Measurements from ENCODE around the gene MSH4. TPM values are rescaled to one million over a fixed set of nuclear protein-coding genes. Genes with fewer than 3 reads are reported as not detected.
A peak's percentile ranks its signal among the peaks of the same experiment; 100 is the strongest.
"Not testable (repeated sequence)": the region's sequence is repeated elsewhere in the genome, so short reads cannot be mapped to it uniquely, and the experiment has no call there.

MSH4 gene
- total and polyA plus RNA-seq, 4 donors, result 0.44 to 0.79 (median 0.57) TPM

DNA sequence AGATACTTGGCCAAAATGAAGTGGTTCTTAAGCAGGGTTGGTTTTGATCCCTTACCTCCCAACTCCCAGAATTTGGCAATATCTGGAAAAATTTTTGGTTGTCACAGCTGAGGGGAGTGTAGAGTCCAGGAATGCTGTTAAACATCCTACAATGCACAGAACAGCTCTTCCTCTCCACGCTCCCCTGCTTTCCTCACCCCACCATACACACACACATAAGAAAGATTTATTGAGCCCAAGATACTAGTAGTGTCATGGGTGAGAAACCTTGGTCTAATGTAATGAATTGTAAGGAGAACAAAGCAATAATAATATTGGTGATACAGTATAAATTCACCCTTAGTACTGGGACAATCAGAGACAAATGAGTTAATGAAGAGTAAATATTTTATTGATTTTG is 87.8 kb downstream of the MSH4 start:
- DNase-seq (ENCODE audit: low read depth in 4 of 6, low spot score in 6 of 6), result no peak
- H3K4me1 ChIP-seq (ENCODE audit: control insufficient read depth, insufficient read depth, low read length), result no peaks in the 10 kb centered on the region
- no peak overlapping the region for H3K27ac ChIP-seq (ENCODE audit: low read depth, low read length)
- no peaks in the 10 kb centered on the region for H3K36me3 ChIP-seq (ENCODE audit: control insufficient read depth, insufficient read depth, low read length)
- WGBS (ENCODE audit: insufficient coverage), result no CpG with 5 or more reads among the region's 1 CpG
- no peak overlapping the region for H3K4me3 ChIP-seq (ENCODE audit: low read depth, low read length)
- no peaks in the 10 kb centered on the region for H3K27me3 ChIP-seq (ENCODE audit: control insufficient read depth, insufficient read depth, low read length)
- H3K9me3 ChIP-seq (ENCODE audit: control insufficient read depth, insufficient read depth, low read length), result no peaks in the 10 kb centered on the region

- no peaks in the 10 kb centered on the region for H3K36me3 ChIP-seq (ENCODE audit: control insufficient read depth, insufficient read depth, low read length)
- WGBS (ENCODE audit: insufficient coverage), result no CpG with 5 or more reads among the region's 1 CpG
- H3K4me1 ChIP-seq (ENCODE audit: control insufficient read depth, insufficient read depth, low read length), result no peaks in the 10 kb centered on the region
- no peak for DNase-seq (ENCODE audit: low read depth in 4 of 6, low spot score in 6 of 6)
- H3K27me3 ChIP-seq (ENCODE audit: control insufficient read depth, insufficient read depth, low read length), result no peaks in the 10 kb centered on the region
- H3K9me3 ChIP-seq (ENCODE audit: control insufficient read depth, insufficient read depth, low read length), result no peaks in the 10 kb centered on the region
- H3K4me3 ChIP-seq (ENCODE audit: low read depth, low read length), result no peak overlapping the region
- H3K27ac ChIP-seq (ENCODE audit: low read depth, low read length), result no peak overlapping the region
Measured at GRCh38 chr1:75901371-75901770, 104.7 kb downstream of the MSH4 start.

- Histone ChIP-seq H3K27ac (ENCODE audit: low read depth, low read length) (no peak overlapping the region), H3K4me3 (ENCODE audit: low read depth, low read length) (no peak overlapping the region), H3K36me3 (ENCODE audit: control insufficient read depth, insufficient read depth, low read length) (no peaks in the 10 kb centered on the region), H3K9me3 (ENCODE audit: control insufficient read depth, insufficient read depth, low read length) (no peaks in the 10 kb centered on the region), H3K27me3 (ENCODE audit: control insufficient read depth, insufficient read depth, low read length) (no peaks in the 10 kb centered on the region), H3K4me1 (ENCODE audit: control insufficient read depth, insufficient read depth, low read length) (no peaks in the 10 kb centered on the region)
- peak; percentile 29 to 90 (median 42) for DNase-seq (ENCODE audit: low read depth in 4 of 6, low spot score in 6 of 6)
- WGBS (ENCODE audit: insufficient coverage), result no CpG with 5 or more reads among the region's 2 CpGs
Measured at GRCh38 chr1:75908717-75909152, 112.1 kb downstream of the MSH4 start.

- Histone ChIP-seq H3K4me1 (ENCODE audit: control insufficient read depth, insufficient read depth, low read length) (no peaks in the 10 kb centered on the region), H3K4me3 (ENCODE audit: low read depth, low read length) (no peak overlapping the region), H3K36me3 (ENCODE audit: control insufficient read depth, insufficient read depth, low read length) (no peaks in the 10 kb centered on the region), H3K27me3 (ENCODE audit: control insufficient read depth, insufficient read depth, low read length) (no peaks in the 10 kb centered on the region), H3K27ac (ENCODE audit: low read depth, low read length) (no peak overlapping the region), H3K9me3 (ENCODE audit: control insufficient read depth, insufficient read depth, low read length) (no peaks in the 10 kb centered on the region)
- DNase-seq (ENCODE audit: low read depth in 4 of 6, low spot score in 6 of 6), result no peak
- 79% methylated on average over 1 of the region's 2 CpGs for WGBS (ENCODE audit: insufficient coverage)
Measured at GRCh38 chr1:75916834-75917233, 120.2 kb downstream of the MSH4 start.

- H3K36me3 ChIP-seq (ENCODE audit: control insufficient read depth, insufficient read depth, low read length), result no peaks in the 10 kb centered on the region
- H3K4me3 ChIP-seq (ENCODE audit: low read depth, low read length), result no peak overlapping the region
- H3K27me3 ChIP-seq (ENCODE audit: control insufficient read depth, insufficient read depth, low read length), result no peaks in the 10 kb centered on the region
- WGBS (ENCODE audit: insufficient coverage), result no CpG with 5 or more reads among the region's 1 CpG
- no peaks in the 10 kb centered on the region for H3K9me3 ChIP-seq (ENCODE audit: control insufficient read depth, insufficient read depth, low read length)
- H3K4me1 ChIP-seq (ENCODE audit: control insufficient read depth, insufficient read depth, low read length), result no peaks in the 10 kb centered on the region
- H3K27ac ChIP-seq (ENCODE audit: low read depth, low read length), result no peak overlapping the region
- DNase-seq (ENCODE audit: low read depth in 4 of 6, low spot score in 6 of 6), result no peak
Measured at GRCh38 chr1:75922698-75923097, 126.0 kb downstream of the MSH4 start.

DNA sequence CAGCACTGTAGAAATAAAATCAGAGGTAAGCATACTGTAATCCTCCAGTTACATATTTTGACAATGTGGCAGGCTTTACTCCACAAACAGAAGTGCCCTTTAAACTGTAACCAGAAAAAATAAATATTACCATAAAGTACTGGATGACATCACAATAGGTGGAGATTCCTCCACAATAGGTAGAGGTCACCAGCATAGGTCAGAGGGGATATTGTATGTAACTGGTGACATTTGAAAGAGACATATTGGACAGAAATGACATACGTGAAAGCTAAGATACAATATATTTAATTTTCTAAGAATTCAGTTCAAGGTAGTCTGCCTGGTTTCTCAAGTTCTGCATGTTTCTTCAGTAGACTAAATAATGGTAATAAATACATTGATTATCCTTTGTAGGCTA is 135.6 kb downstream of the MSH4 start, which contains the start of gene ASB17:
TSS of gene ASB17 (minus strand) at position 101 of the 400 bp plus-strand sequence. CDS start 113 bp downstream, outside the sequence.
- no peak within 1 kb of the TSS for H3K4me3 ChIP-seq (ENCODE audit: low read depth, low read length)
- no peaks in the 10 kb centered on the region for H3K9me3 ChIP-seq (ENCODE audit: control insufficient read depth, insufficient read depth, low read length)
- H3K27me3 ChIP-seq (ENCODE audit: control insufficient read depth, insufficient read depth, low read length), result no peaks in the 10 kb centered on the region
- no peak within 1 kb of the TSS for H3K27ac ChIP-seq (ENCODE audit: low read depth, low read length)
- WGBS (ENCODE audit: insufficient coverage), result no CpG with 5 or more reads among the region's 1 CpG
- no peak for DNase-seq (ENCODE audit: low read depth in 4 of 6, low spot score in 6 of 6)
- H3K4me1 ChIP-seq (ENCODE audit: control insufficient read depth, insufficient read depth, low read length), result no peaks in the 10 kb centered on the region
- no peaks in the 10 kb centered on the region for H3K36me3 ChIP-seq (ENCODE audit: control insufficient read depth, insufficient read depth, low read length)

DNA sequence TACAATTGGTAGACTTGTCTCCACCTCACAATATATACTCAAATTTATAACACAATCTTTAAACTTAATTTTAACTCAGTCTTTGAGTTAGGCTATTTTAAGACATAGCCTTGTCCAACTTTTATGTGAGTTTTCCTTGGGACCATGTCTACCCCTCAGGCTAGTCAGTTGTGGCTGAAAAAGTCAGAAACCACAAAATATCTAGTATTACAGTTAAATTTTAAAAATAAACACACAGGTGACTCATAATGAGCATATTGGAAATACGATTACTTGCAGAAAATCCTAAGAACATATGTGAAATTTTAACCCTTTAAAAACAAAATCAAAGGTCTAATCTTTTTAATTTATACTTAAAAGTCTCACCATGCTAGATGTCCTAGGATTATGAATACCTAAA is 140.4 kb downstream of the MSH4 start:
- Histone ChIP-seq H3K27ac (ENCODE audit: low read depth, low read length) (no peak overlapping the region), H3K27me3 (ENCODE audit: control insufficient read depth, insufficient read depth, low read length) (no peaks in the 10 kb centered on the region), H3K9me3 (ENCODE audit: control insufficient read depth, insufficient read depth, low read length) (no peaks in the 10 kb centered on the region), H3K36me3 (ENCODE audit: control insufficient read depth, insufficient read depth, low read length) (no peaks in the 10 kb centered on the region), H3K4me3 (ENCODE audit: low read depth, low read length) (no peak overlapping the region), H3K4me1 (ENCODE audit: control insufficient read depth, insufficient read depth, low read length) (no peaks in the 10 kb centered on the region)
- no CpG with 5 or more reads among the region's 1 CpG for WGBS (ENCODE audit: insufficient coverage)
- no peak for DNase-seq (ENCODE audit: low read depth in 4 of 6, low spot score in 6 of 6)

- not testable (repeated sequence) for DNase-seq (ENCODE audit: low read depth in 4 of 6, low spot score in 6 of 6); H3K36me3 ChIP-seq (ENCODE audit: control insufficient read depth, insufficient read depth, low read length); H3K27ac ChIP-seq (ENCODE audit: low read depth, low read length); H3K27me3 ChIP-seq (ENCODE audit: control insufficient read depth, insufficient read depth, low read length); H3K9me3 ChIP-seq (ENCODE audit: control insufficient read depth, insufficient read depth, low read length); H3K4me1 ChIP-seq (ENCODE audit: control insufficient read depth, insufficient read depth, low read length); H3K4me3 ChIP-seq (ENCODE audit: low read depth, low read length)
- WGBS (ENCODE audit: insufficient coverage), result 76% methylated on average over 3 of the region's 4 CpGs
Measured at GRCh38 chr1:75943037-75943436, 146.4 kb downstream of the MSH4 start.

GRCh38 chr1:75950176-75950575 is 153.5 kb downstream of the MSH4 start:
- Histone ChIP-seq H3K9me3 (ENCODE audit: control insufficient read depth, insufficient read depth, low read length) (no peaks in the 10 kb centered on the region), H3K4me3 (ENCODE audit: low read depth, low read length) (no peak overlapping the region), H3K4me1 (ENCODE audit: control insufficient read depth, insufficient read depth, low read length) (no peaks in the 10 kb centered on the region), H3K36me3 (ENCODE audit: control insufficient read depth, insufficient read depth, low read length) (no peaks in the 10 kb centered on the region), H3K27ac (ENCODE audit: low read depth, low read length) (no peak overlapping the region), H3K27me3 (ENCODE audit: control insufficient read depth, insufficient read depth, low read length) (no peaks in the 10 kb centered on the region)
- WGBS (ENCODE audit: insufficient coverage), result no CpG with 5 or more reads among the region's 3 CpGs
- DNase-seq (ENCODE audit: low read depth in 4 of 6, low spot score in 6 of 6), result no peak

- no CpG with 5 or more reads among the region's 1 CpG for WGBS (ENCODE audit: insufficient coverage)
- no peak overlapping the region for H3K4me3 ChIP-seq (ENCODE audit: low read depth, low read length)
Measured at GRCh38 chr1:75952016-75952415, 155.3 kb downstream of the MSH4 start.

More at GRCh38 chr1:75952016-75952415, 155.3 kb downstream of the MSH4 start:
- Histone ChIP-seq H3K4me1 (ENCODE audit: control insufficient read depth, insufficient read depth, low read length) (no peaks in the 10 kb centered on the region), H3K36me3 (ENCODE audit: control insufficient read depth, insufficient read depth, low read length) (no peaks in the 10 kb centered on the region), H3K9me3 (ENCODE audit: control insufficient read depth, insufficient read depth, low read length) (no peaks in the 10 kb centered on the region), H3K27ac (ENCODE audit: low read depth, low read length) (no peak overlapping the region), H3K27me3 (ENCODE audit: control insufficient read depth, insufficient read depth, low read length) (no peaks in the 10 kb centered on the region)
- DNase-seq (ENCODE audit: low read depth in 4 of 6, low spot score in 6 of 6), result peak in 1 of 6 donors; percentile 55
